ENCODE data around the gene MEF2C.

DNA sequence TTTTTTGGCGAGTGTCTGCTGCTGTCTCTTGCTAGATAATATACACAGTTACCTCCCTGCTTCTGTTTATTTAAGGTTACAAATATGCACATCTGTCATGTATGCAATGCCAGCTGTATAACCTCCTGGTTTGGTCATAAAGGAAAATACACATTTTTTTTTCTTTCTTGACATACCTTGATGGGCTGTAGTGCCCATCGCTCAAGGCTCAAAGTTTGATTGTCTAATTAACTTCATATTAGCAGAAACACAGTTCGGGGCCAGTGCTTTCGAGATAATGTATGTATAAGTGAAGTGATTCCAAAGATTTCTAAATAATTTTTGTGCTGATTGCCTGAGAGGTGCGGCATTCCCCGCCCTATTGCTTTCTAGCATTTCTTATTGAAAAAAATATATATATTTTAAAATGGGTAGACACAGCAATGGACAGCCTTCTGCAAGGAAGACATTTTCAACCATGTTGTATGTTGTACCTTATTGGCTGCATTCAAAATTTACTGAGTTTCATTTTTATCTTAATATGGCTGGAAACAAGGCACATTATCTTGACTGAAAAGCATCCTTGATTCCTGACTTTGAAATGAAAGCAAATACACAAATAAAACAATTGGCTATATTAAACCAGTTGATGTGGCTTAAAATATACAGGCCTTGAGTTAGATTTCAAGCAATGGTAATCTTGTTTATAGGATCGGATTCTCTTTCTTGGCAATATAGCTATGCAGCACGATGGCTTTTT is 206.2 kb downstream of the MEF2C start:
- TF ChIP-seq, protein P1, sequence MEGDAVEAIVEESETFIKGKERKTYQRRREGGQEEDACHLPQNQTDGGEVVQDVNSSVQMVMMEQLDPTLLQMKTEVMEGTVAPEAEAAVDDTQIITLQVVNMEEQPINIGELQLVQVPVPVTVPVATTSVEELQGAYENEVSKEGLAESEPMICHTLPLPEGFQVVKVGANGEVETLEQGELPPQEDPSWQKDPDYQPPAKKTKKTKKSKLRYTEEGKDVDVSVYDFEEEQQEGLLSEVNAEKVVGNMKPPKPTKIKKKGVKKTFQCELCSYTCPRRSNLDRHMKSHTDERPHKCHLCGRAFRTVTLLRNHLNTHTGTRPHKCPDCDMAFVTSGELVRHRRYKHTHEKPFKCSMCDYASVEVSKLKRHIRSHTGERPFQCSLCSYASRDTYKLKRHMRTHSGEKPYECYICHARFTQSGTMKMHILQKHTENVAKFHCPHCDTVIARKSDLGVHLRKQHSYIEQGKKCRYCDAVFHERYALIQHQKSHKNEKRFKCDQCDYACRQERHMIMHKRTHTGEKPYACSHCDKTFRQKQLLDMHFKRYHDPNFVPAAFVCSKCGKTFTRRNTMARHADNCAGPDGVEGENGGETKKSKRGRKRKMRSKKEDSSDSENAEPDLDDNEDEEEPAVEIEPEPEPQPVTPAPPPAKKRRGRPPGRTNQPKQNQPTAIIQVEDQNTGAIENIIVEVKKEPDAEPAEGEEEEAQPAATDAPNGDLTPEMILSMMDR (IDR thresholded peaks at IDR 0.05): no peak
- no peak for TF ChIP-seq EZH2 (IDR thresholded peaks at IDR 0.05)
